GM19372 (cell line): Measurements from ENCODE around the gene ABLIM2.

Experiments
- ATAC-seq: cut with Tn5 transposase; IDR thresholded peaks from one replicate; pipeline ENCODE4 v1.9.1; 2021; ENCODE audit warnings: mild to moderate bottlenecking, low read depth, moderate library complexity; ENCODE audit not compliant: unreplicated experiment

Gene ABLIM2

GRCh38 chr4:8077181-8078108 lies 81.2 kb downstream of the ABLIM2 start:
- no peak for ATAC-seq

- ATAC-seq = no peak
Observed at GRCh38 chr4:8076023-8076422, 82.6 kb downstream of the ABLIM2 start.

GRCh38 chr4:8073206-8073863 lies 85.3 kb downstream of the ABLIM2 start:
- ATAC-seq = no peak

GRCh38 chr4:8072235-8072968 lies 86.2 kb downstream of the ABLIM2 start:
- no peak for ATAC-seq

GRCh38 chr4:8071766-8072165 lies 86.8 kb downstream of the ABLIM2 start:
- ATAC-seq = no peak

GRCh38 chr4:8070736-8071718 lies 87.6 kb downstream of the ABLIM2 start:
- no peak for ATAC-seq

GRCh38 chr4:8069102-8069752 lies 89.4 kb downstream of the ABLIM2 start:
- no peak for ATAC-seq

- ATAC-seq = no peak
Observed at GRCh38 chr4:8067945-8068896, 90.4 kb downstream of the ABLIM2 start.

GRCh38 chr4:8067274-8067936 lies 91.2 kb downstream of the ABLIM2 start:
- no peak for ATAC-seq

- no peak for ATAC-seq
Observed at GRCh38 chr4:8066336-8066931, 92.2 kb downstream of the ABLIM2 start.

GRCh38 chr4:8063974-8064563 lies 94.5 kb downstream of the ABLIM2 start:
- ATAC-seq = no peak

GRCh38 chr4:8061573-8061972 lies 97.0 kb downstream of the ABLIM2 start:
- ATAC-seq = no peak

GRCh38 chr4:8061145-8061544 lies 97.5 kb downstream of the ABLIM2 start:
- no peak for ATAC-seq

- ATAC-seq = no peak
Observed at GRCh38 chr4:8060632-8061031, 98.0 kb downstream of the ABLIM2 start.

- no peak for ATAC-seq
Observed at GRCh38 chr4:8058031-8058479, 100.6 kb downstream of the ABLIM2 start.

- ATAC-seq = no peak
Observed at GRCh38 chr4:8055206-8055605, 103.4 kb downstream of the ABLIM2 start.
